Measurements from ENCODE around the gene FLRT2. TPM values are rescaled to one million over a fixed set of nuclear protein-coding genes. Genes with fewer than 3 reads are reported as not detected.

FLRT2 gene
- total and polyA plus RNA-seq, 2 of the 4 experiments (the other 2 are of a cell fraction), result 10.2 to 13.1 TPM

- dilution Hi-C loops (cut with HindIII; ENCODE audit: low sequenced_read_pairs, unreplicated experiment), result no loop called here
- DNase-seq, result peak; percentile 55
Observed at GRCh38 chr14:85590784-85591183, 60.8 kb downstream of the FLRT2 start.

More at GRCh38 chr14:85590784-85591183, 60.8 kb downstream of the FLRT2 start:
- no peak overlapping the region for H4K8ac ChIP-seq (ENCODE audit: low read depth in 2 of 2, low read length in 2 of 2)
- BruUV-seq (replicated peaks), result no TSS peak
- no peaks in the 10 kb centered on the region for H3K27me3 ChIP-seq (ENCODE audit: control insufficient read depth, insufficient read depth, low read length)
- in situ Hi-C loops (cut with MboI; ENCODE audit: low sequenced_read_pairs) (no loop called here), intact Hi-C loops (cut with micrococcal nuclease) (no loop called here)
- H2BK5ac ChIP-seq (ENCODE audit: low read depth, low read length, poor library complexity, severe bottlenecking), result no peak overlapping the region
- ChIA-PET CTCF (no interaction called here), POLR2A (ENCODE audit: unreplicated experiment) (no interaction called here)
- no peak overlapping the region for H2AK9ac ChIP-seq (replicated peaks; ENCODE audit: low read depth, low read length, poor library complexity)
- H3K4me3 ChIP-seq (ENCODE audit: insufficient read depth, low read depth, low read length), result no peak overlapping the region
- no peak overlapping the region for H4K91ac ChIP-seq (ENCODE audit: insufficient read depth, low read depth, low read length)
- no peak overlapping the region for H3K56ac ChIP-seq (ENCODE audit: extremely low read depth, insufficient read depth, low read length)
- peak; percentile 44; the same call in 1 of the 2 replicates for ATAC-seq (ENCODE audit: low read depth)
- H3K14ac ChIP-seq (replicated peaks; ENCODE audit: low read depth, low read length), result no peak overlapping the region
- H3K4ac ChIP-seq (ENCODE audit: low read depth, low read length), result no peak overlapping the region
- no peak overlapping the region for H2BK15ac ChIP-seq (ENCODE audit: low read depth, low read length)
- no peak overlapping the region for H3K9ac ChIP-seq (ENCODE audit: low read depth, low read length)
- peaks cover 0 to 13% of the 10 kb centered on the region in 2 experiments; a peak in 2 of 4 replicates for H3K79me1 ChIP-seq (ENCODE audit: low read depth in 1 of 2, low read length in 2 of 2)
- H2BK120ac ChIP-seq (ENCODE audit: low read depth, low read length), result no peak overlapping the region
- no peaks in the 10 kb centered on the region; the same call in 1 of the 2 replicates for H3K36me3 ChIP-seq (ENCODE audit: control insufficient read depth, insufficient read depth, low read length)
- H2AK5ac ChIP-seq (ENCODE audit: low read depth, low read length), result no peak overlapping the region
- no peaks in the 10 kb centered on the region for H4K20me1 ChIP-seq (ENCODE audit: insufficient read depth, low read length)
- no peak for TF ChIP-seq ELK1 (IDR thresholded peaks at IDR 0.05; ENCODE audit: borderline replicate concordance, low read depth, low read length)
- no peak for TF ChIP-seq RAD21 (IDR thresholded peaks at IDR 0.05; ENCODE audit: low read length)
- TF ChIP-seq CEBPB (IDR thresholded peaks at IDR 0.05; ENCODE audit: low read depth, low read length), result no peak
- TF ChIP-seq CHD1 (IDR thresholded peaks at IDR 0.05; ENCODE audit: low read depth, low read length), result no peak
- TF ChIP-seq SMC3 (IDR thresholded peaks at IDR 0.05; ENCODE audit: low read depth, low read length), result no peak
- no peak for TF ChIP-seq FOS (IDR thresholded peaks at IDR 0.05; ENCODE audit: low read depth, low read length)
- TF ChIP-seq MAFK (IDR thresholded peaks at IDR 0.05; ENCODE audit: low read depth, low read length), result no peak
- TF ChIP-seq USF2 (IDR thresholded peaks at IDR 0.05; ENCODE audit: low read depth, low read length), result no peak
- TF ChIP-seq, protein P1, sequence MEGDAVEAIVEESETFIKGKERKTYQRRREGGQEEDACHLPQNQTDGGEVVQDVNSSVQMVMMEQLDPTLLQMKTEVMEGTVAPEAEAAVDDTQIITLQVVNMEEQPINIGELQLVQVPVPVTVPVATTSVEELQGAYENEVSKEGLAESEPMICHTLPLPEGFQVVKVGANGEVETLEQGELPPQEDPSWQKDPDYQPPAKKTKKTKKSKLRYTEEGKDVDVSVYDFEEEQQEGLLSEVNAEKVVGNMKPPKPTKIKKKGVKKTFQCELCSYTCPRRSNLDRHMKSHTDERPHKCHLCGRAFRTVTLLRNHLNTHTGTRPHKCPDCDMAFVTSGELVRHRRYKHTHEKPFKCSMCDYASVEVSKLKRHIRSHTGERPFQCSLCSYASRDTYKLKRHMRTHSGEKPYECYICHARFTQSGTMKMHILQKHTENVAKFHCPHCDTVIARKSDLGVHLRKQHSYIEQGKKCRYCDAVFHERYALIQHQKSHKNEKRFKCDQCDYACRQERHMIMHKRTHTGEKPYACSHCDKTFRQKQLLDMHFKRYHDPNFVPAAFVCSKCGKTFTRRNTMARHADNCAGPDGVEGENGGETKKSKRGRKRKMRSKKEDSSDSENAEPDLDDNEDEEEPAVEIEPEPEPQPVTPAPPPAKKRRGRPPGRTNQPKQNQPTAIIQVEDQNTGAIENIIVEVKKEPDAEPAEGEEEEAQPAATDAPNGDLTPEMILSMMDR (conservative IDR thresholded peaks at IDR 0.05; ENCODE audit: low read depth, low read length), result no peak
- TF ChIP-seq MXI1 (IDR thresholded peaks at IDR 0.05; ENCODE audit: borderline replicate concordance, low read depth, low read length), result no peak
- TF ChIP-seq RCOR1 (IDR thresholded peaks at IDR 0.05; ENCODE audit: insufficient replicate concordance, low read length), result no peak
- TF ChIP-seq NFE2L2 (IDR thresholded peaks at IDR 0.05; ENCODE audit: low read depth, low read length), result no peak
- no peak for TF ChIP-seq BHLHE40 (IDR thresholded peaks at IDR 0.05; ENCODE audit: low read depth, low read length)
- no peak for TF ChIP-seq MAZ (IDR thresholded peaks at IDR 0.05; ENCODE audit: borderline replicate concordance, low read depth, low read length)
- no peak for TF ChIP-seq RFX5 (IDR thresholded peaks at IDR 0.05; ENCODE audit: low read depth, low read length)
- no peak for TF ChIP-seq POLR2A (IDR thresholded peaks at IDR 0.05; ENCODE audit: low read depth, low read length)
- no peak overlapping the region for H3K23ac ChIP-seq (ENCODE audit: low read depth, low read length)
- H2AFZ ChIP-seq (replicated peaks; ENCODE audit: low read length, poor library complexity), result no peak overlapping the region
- H2BK20ac ChIP-seq (ENCODE audit: low read depth, low read length), result no peak overlapping the region
- no peaks in the 10 kb centered on the region; the same call in none of the 2 replicates for H3K9me1 ChIP-seq (ENCODE audit: insufficient read depth, low read length)
- H3K27ac ChIP-seq (ENCODE audit: insufficient read depth, low read length), result no peak overlapping the region
- no peak overlapping the region for H3K18ac ChIP-seq (ENCODE audit: low read depth, low read length)
- no peak overlapping the region for H4K5ac ChIP-seq (ENCODE audit: low read depth, low read length)
- peaks cover 3% of the 10 kb centered on the region for H3K9me3 ChIP-seq (ENCODE audit: control insufficient read depth, insufficient read depth, low read length)
- H3K4me1 ChIP-seq (ENCODE audit: control insufficient read depth, insufficient read depth, low read length), result no peaks in the 10 kb centered on the region
- no peak overlapping the region for H3K4me2 ChIP-seq (ENCODE audit: low read depth, low read length)
